Psoas muscle (tissue), 8 donors: Measurements from ENCODE around the gene GAPDH. TPM values are rescaled to one million over a fixed set of nuclear protein-coding genes. Genes with fewer than 3 reads are reported as not detected.
A peak's percentile ranks its signal among the peaks of the same experiment; 100 is the strongest.

ENCODE experiments used
- ATAC-seq, 4 donors: fragments of 200-7000 bp; cut with Tn5 transposase; one replicate each; pipeline ENCODE4 v1.9.1; 2020; ENCODE audit warnings: moderate library complexity in 3 of 4, mild to moderate bottlenecking in 2 of 4
- DNase-seq, 2 donors: peaks; one replicate each; pipeline ENCODE4 v3.0.0-alpha.2; 2020
- H3K27ac ChIP-seq: fragments of 200-600 bp; one replicate; pipeline ENCODE4 v1.8.0; 2022
- H3K27me3 ChIP-seq, 3 donors: fragments of 200-600 bp in 1 of 3; one replicate each; pipeline versions ENCODE4 v1.6.1 to v1.8.0; 2013 to 2022; ENCODE audit warnings: low read length in 2 of 3, mild to moderate bottlenecking in 2 of 3, moderate library complexity in 1 of 3; ENCODE audit not compliant: insufficient read depth in 3 of 3
- H3K36me3 ChIP-seq, 2 donors: fragments of 200-600 bp in 1 of 2; one replicate each; pipeline versions ENCODE4 v1.6.1 to v1.8.0; 2013 to 2022; ENCODE audit warnings: low read depth in 1 of 2, mild to moderate bottlenecking in 1 of 2, moderate library complexity in 1 of 2; ENCODE audit not compliant: insufficient read depth in 1 of 2
- H3K4me1 ChIP-seq: fragments of 200-600 bp; one replicate; pipeline ENCODE4 v1.8.0; 2022
- H3K4me3 ChIP-seq: fragments of 200-600 bp; one replicate; pipeline ENCODE4 v1.8.0; 2022; ENCODE audit warnings: mild to moderate bottlenecking
- H3K9me3 ChIP-seq: fragments of 200-600 bp; one replicate; pipeline ENCODE4 v1.8.0; 2022
- CTCF ChIP-seq: fragments of 200-600 bp; IDR thresholded peaks from one replicate; pipeline ENCODE4 v1.8.0; 2022; ENCODE audit warnings: antibody characterized with exemption
- WGBS, 3 donors: extraction: QIAGEN DNeasy Blood & Tissue Kit; methylation state at CpG; one replicate each; pipeline versions ENCODE4 v1.1.6 to v1.1.7; 2013; 5-methylcytosine and 5-hydroxymethylcytosine counted together
- intact Hi-C, 2 donors: fragments of 100-400 bp; cut with DNase I; formaldehyde crosslinking; loops; one replicate each; pipeline versions ENCODE4 v1.11.0 to v1.14.2; 2022
- polyA plus RNA-seq, 3 donors: library from polyadenylated mRNA; stranded (reverse); fragments of 200-250 nt; gene quantifications; one replicate each; pipeline ENCODE4 v1.2.3, GENCODE V29; 2013
- total RNA-seq, 4 donors: library from RNA; stranded (reverse); fragmentation: NEBNext Ultra II Directional in 2 of 4; extraction: Animal tissue kit (Norgen Biotek cat#: 25700) in 2 of 4; gene quantifications; one replicate each; pipeline versions ENCODE4 v1.2.1 to v1.2.4, GENCODE V29; 2021 to 2023
- donor health status: healthy with polysubstance abuse.
- donor health status: DM: no; HTN: no; CAD: no; lungs with moderate emphysema.
- donor health status: Bipolar disorder and iron deficiency.
- donor health status: healthy.
- donor health status: DM: yes; HTN: yes; CAD: no.
- donor health status: DM: no; HTN: no; CAD: no.
- donor health status: DM: no; HTN: no; CAD: no.
- donor health status: DM: yes; HTN: yes; CAD: no.

GAPDH gene
- total and polyA plus RNA-seq, 7 donors = 7,136 to 18,891 (median 10,253) TPM

- Histone ChIP-seq H3K36me3 (peaks cover 20 to 76% of the 10 kb centered on the region in 2 donors), H3K4me1 (peaks cover 9% of the 10 kb centered on the region), H3K9me3 (no peaks in the 10 kb centered on the region), H3K27ac (peak overlapping the region; percentile 18), H3K4me3 (no peak overlapping the region), H3K27me3 (no peaks in the 10 kb centered on the region)
- 53 to 65% (median 60%) methylated on average over 7 of the region's 7 CpGs for WGBS, 3 donors
- ATAC-seq (no peak), DNase-seq (peak in 1 of 2 donors; percentile 72)
- peak; percentile 21 for TF ChIP-seq CTCF
- intact Hi-C loops = no loop called here
Measured at GRCh38 chr12:6570264-6570887, 36.1 kb downstream of the GAPDH start.

- H3K27me3 ChIP-seq = no peaks in the 10 kb centered on the region
- ATAC-seq = no peak
- no peaks in the 10 kb centered on the region for H3K9me3 ChIP-seq
- H3K4me1 ChIP-seq = peaks cover 4% of the 10 kb centered on the region
- WGBS, 3 donors = 83 to 87% (median 87%) methylated on average over 8 of the region's 8 CpGs
- intact Hi-C loops = no loop called here
- no peak for TF ChIP-seq CTCF
- no peak overlapping the region for H3K27ac ChIP-seq
- H3K4me3 ChIP-seq = no peak overlapping the region
- H3K36me3 ChIP-seq = peaks cover 22 to 85% of the 10 kb centered on the region in 2 donors
- no peak for DNase-seq
Measured at GRCh38 chr12:6573001-6573400, 38.7 kb downstream of the GAPDH start.

- DNase-seq = no peak
Measured at GRCh38 chr12:6574576-6575295, 40.4 kb downstream of the GAPDH start.

GRCh38 chr12:6575648-6576047 is 41.3 kb downstream of the GAPDH start:
- DNase-seq (no peak), ATAC-seq (no peak)
- no peak for TF ChIP-seq CTCF
- no peak overlapping the region for H3K4me3 ChIP-seq
- H3K36me3 ChIP-seq = peaks cover 21 to 100% of the 10 kb centered on the region in 2 donors
- 85 to 93% (median 88%) methylated on average over 8 of the region's 8 CpGs for WGBS, 3 donors
- intact Hi-C loops = no loop called here
- H3K27me3 ChIP-seq = no peaks in the 10 kb centered on the region
- H3K27ac ChIP-seq = no peak overlapping the region
- H3K9me3 ChIP-seq = no peaks in the 10 kb centered on the region
- H3K4me1 ChIP-seq = no peaks in the 10 kb centered on the region

More at GRCh38 chr12:6574576-6575295, 40.4 kb downstream of the GAPDH start:
- no peak overlapping the region for H3K4me3 ChIP-seq
- no peak overlapping the region for H3K27ac ChIP-seq
- WGBS, 3 donors = 65 to 78% (median 68%) methylated on average over 4 of the region's 4 CpGs
- TF ChIP-seq CTCF = no peak
- no peaks in the 10 kb centered on the region for H3K27me3 ChIP-seq
- H3K4me1 ChIP-seq = peaks cover 2% of the 10 kb centered on the region
- no peaks in the 10 kb centered on the region for H3K9me3 ChIP-seq
- intact Hi-C loops = no loop called here
- no peak for ATAC-seq
- peaks cover 22 to 100% of the 10 kb centered on the region in 2 donors for H3K36me3 ChIP-seq
